ENCODE data around the gene MRPL20. TPM values are rescaled to one million over a fixed set of nuclear protein-coding genes. Genes with fewer than 3 reads are reported as not detected.
"Not testable (repeated sequence)": the region's sequence is repeated elsewhere in the genome, so short reads cannot be mapped to it uniquely, and the experiment has no call there.

Gene MRPL20
- total and polyA plus RNA-seq, 3 experiments from 2014 or later = 198 to 208 (median 206) TPM

DNA sequence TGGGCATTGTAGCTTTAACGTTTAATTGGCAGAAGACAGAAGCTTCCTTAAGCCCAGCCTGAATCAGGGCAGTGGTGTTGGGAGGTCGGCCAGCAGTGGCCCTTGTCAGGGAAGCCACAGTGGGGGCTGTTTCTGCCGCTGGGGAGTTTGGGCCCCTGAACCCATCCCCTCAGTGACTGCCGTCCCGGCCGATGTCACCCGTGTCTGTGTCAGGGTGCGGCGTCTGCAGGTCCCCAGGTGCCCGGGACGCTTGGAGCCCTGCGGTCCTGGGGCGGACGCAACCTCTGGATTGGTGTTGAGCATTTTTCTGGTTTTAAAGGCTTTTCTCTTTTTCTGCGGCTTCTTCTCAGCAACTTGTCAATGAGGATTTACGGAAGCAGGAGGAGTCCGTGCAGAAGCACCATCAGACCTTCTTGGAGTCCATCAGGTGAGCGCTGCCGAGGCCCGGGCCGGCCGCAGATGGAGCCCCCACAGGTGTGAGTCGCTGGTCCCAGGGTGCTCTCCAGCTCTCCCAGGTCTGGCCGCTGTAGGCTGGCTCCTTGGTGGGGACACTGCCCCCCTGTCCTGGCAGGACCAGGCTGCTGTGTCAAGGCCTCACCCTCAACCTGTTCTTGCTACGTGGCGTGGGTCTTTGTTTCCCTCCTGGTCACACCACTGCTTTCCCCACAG lies 44.7 kb upstream of the MRPL20 start:
- H3K9me3 Mint-ChIP-seq = no peaks in the 10 kb centered on the region
- H3K27me3 ChIP-seq (ENCODE audit: insufficient read depth, low read length, poor library complexity, severe bottlenecking) = no peaks in the 10 kb centered on the region
- no peak overlapping the region for H3K27ac Mint-ChIP-seq
- POLR2A ChIA-PET = no interaction called here
- H3K9me3 ChIP-seq (ENCODE audit: low read length) = no peaks in the 10 kb centered on the region
- H3K4me3 Mint-ChIP-seq = no peak overlapping the region
- H3K4me3 ChIP-seq (ENCODE audit: low read length) = no peak overlapping the region
- DNase-seq = peak in 1 of 5 donors; percentile 37
- H3K27ac ChIP-seq (ENCODE audit: low read depth, low read length) = no peak overlapping the region
- H3K4me1 Mint-ChIP-seq = no peaks in the 10 kb centered on the region
- CTCF ChIA-PET = interaction anchor here (1.5 kb wide), 1 partner anchor 11 kb away, joined by 3 read pairs; no protein-coding TSS in a partner anchor
- H3K36me3 ChIP-seq (ENCODE audit: insufficient read depth, low read length) = no peaks in the 10 kb centered on the region
- H3K4me1 ChIP-seq (ENCODE audit: insufficient read depth, low read length) = no peaks in the 10 kb centered on the region
- no peaks in the 10 kb centered on the region for H3K36me3 Mint-ChIP-seq
- H3K27me3 Mint-ChIP-seq = no peaks in the 10 kb centered on the region

DNA sequence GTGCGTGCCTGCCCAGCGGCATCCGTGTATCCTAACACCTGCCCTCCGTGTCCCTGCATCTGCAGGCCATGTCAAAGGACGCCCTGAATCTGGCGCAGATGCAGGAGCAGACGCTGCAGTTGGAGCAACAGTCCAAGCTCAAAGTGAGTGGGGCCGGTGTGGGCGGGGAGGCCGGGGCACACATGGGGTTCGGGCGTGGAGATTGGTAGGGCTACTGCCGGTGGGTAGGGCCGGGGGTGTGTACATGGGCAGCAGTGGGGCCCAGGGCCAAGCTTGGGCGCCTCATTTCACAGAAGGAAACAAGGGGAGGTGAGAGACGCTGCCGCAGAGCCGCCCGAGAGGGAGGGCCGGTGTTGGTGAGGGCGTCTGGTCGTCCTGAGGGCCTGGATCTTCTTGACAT lies 43.5 kb upstream of the MRPL20 start:
- H3K4me3 Mint-ChIP-seq; H3K27me3 Mint-ChIP-seq; H3K4me1 ChIP-seq (ENCODE audit: insufficient read depth, low read length); H3K9me3 Mint-ChIP-seq; H3K27ac Mint-ChIP-seq; H3K4me1 Mint-ChIP-seq; POLR2A ChIA-PET; H3K4me3 ChIP-seq (ENCODE audit: low read length); H3K9me3 ChIP-seq (ENCODE audit: low read length); H3K27me3 ChIP-seq (ENCODE audit: insufficient read depth, low read length, poor library complexity, severe bottlenecking); H3K36me3 Mint-ChIP-seq; H3K27ac ChIP-seq (ENCODE audit: low read depth, low read length); H3K36me3 ChIP-seq (ENCODE audit: insufficient read depth, low read length): not testable (repeated sequence)
- peak in 1 of 5 donors; percentile 44 for DNase-seq
- CTCF ChIA-PET = interaction anchor here (1.5 kb wide), 1 partner anchor 10 kb away, joined by 3 read pairs; no protein-coding TSS in a partner anchor

DNA sequence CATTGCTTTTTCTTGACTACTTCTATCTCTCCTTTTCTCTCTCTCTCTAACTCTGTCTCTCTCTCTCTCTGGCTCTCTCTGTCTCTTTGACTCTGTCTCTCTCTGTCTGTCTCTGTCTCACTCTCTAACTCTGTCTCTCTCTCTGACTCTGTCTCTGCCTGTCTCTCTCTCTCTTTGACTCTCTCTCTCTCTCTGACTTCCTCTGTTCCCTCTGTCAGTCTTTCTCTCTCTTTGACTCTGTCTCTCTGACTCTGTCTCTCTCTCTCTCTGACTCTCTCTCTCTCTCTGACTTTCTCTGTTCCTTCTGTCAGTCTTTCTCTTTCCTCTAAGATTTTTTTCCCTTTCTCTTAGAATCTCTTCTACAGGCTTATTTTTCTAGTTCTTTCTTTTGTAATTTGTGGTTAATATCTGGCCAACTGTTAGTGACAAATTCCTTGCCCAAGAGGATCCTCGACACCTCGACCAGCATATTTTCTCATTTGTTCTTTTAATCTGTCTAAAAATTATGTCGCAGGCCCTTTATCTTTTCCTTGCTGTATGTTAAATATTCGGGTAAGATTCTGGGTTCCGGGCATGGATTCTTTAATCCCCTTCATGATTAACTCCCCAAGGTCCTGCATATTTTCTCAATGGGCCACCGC lies 42.1 kb upstream of the MRPL20 start, which contains the start of gene ATAD3C:
TSS of gene ATAD3C (plus strand) at position 591 of the 641 bp plus-strand sequence. CDS start 995 bp downstream, outside the sequence.
- no peak for DNase-seq
- H3K4me1 ChIP-seq (ENCODE audit: insufficient read depth, low read length) = no peaks in the 10 kb centered on the region
- Mint-ChIP-seq H3K36me3 (no peaks in the 10 kb centered on the region), H3K27me3 (peaks cover 0 to 1% of the 10 kb centered on the region in 2 donors), H3K4me3 (no peak within 1 kb of the TSS), H3K4me1 (no peaks in the 10 kb centered on the region), H3K9me3 (no peaks in the 10 kb centered on the region), H3K27ac (no peak within 1 kb of the TSS)
- CTCF ChIA-PET = no interaction called here
- H3K27me3 ChIP-seq (ENCODE audit: insufficient read depth, low read length, poor library complexity, severe bottlenecking) = no peaks in the 10 kb centered on the region
- POLR2A ChIA-PET = no interaction called here
- H3K36me3 ChIP-seq (ENCODE audit: insufficient read depth, low read length) = no peaks in the 10 kb centered on the region
- no peaks in the 10 kb centered on the region for H3K9me3 ChIP-seq (ENCODE audit: low read length)
- H3K27ac ChIP-seq (ENCODE audit: low read depth, low read length) = no peak within 1 kb of the TSS
- no peak within 1 kb of the TSS for H3K4me3 ChIP-seq (ENCODE audit: low read length)

GRCh38 chr1:1446631-1447030 lies 39.5 kb upstream of the MRPL20 start:
- H3K36me3 ChIP-seq (ENCODE audit: insufficient read depth, low read length); H3K4me1 ChIP-seq (ENCODE audit: insufficient read depth, low read length); H3K9me3 Mint-ChIP-seq; H3K36me3 Mint-ChIP-seq; CTCF ChIA-PET; H3K4me1 Mint-ChIP-seq; H3K9me3 ChIP-seq (ENCODE audit: low read length); H3K4me3 ChIP-seq (ENCODE audit: low read length); H3K4me3 Mint-ChIP-seq; POLR2A ChIA-PET; H3K27ac ChIP-seq (ENCODE audit: low read depth, low read length); H3K27ac Mint-ChIP-seq; H3K27me3 ChIP-seq (ENCODE audit: insufficient read depth, low read length, poor library complexity, severe bottlenecking); DNase-seq; H3K27me3 Mint-ChIP-seq: not testable (repeated sequence)

- no peaks in the 10 kb centered on the region for H3K9me3 ChIP-seq (ENCODE audit: low read length)
- no peaks in the 10 kb centered on the region for H3K36me3 Mint-ChIP-seq
- DNase-seq = no peak
- H3K27ac Mint-ChIP-seq = peak overlapping the region in 1 of 8 donors; percentile 36
- POLR2A ChIA-PET = no interaction called here
- peaks cover 7 to 10% of the 10 kb centered on the region in 2 donors for H3K27me3 Mint-ChIP-seq
- H3K4me3 Mint-ChIP-seq = no peak overlapping the region
- H3K9me3 Mint-ChIP-seq = no peaks in the 10 kb centered on the region
- no peak overlapping the region for H3K27ac ChIP-seq (ENCODE audit: low read depth, low read length)
- H3K4me1 ChIP-seq (ENCODE audit: insufficient read depth, low read length) = peaks cover 7% of the 10 kb centered on the region
- no peak overlapping the region for H3K4me3 ChIP-seq (ENCODE audit: low read length)
- peaks cover 0 to 3% (median 0%) of the 10 kb centered on the region in 3 donors for H3K4me1 Mint-ChIP-seq
- CTCF ChIA-PET = interaction anchor here (1.1 to 2.0 kb wide), 3 partner anchors 15 to 51 kb away, joined by 3 to 8 read pairs (median 3); no protein-coding TSS in a partner anchor
- peaks cover 12% of the 10 kb centered on the region for H3K27me3 ChIP-seq (ENCODE audit: insufficient read depth, low read length, poor library complexity, severe bottlenecking)
- no peaks in the 10 kb centered on the region for H3K36me3 ChIP-seq (ENCODE audit: insufficient read depth, low read length)
Observed at GRCh38 chr1:1442069-1442770, 35.1 kb upstream of the MRPL20 start.

- CTCF ChIA-PET = interaction anchor here (0.6 to 2.0 kb wide), 13 partner anchors 10 to 210 kb away, joined by 3 to 8 read pairs (median 3); no protein-coding TSS in a partner anchor
- Mint-ChIP-seq H3K4me1 (peaks cover 0 to 5% (median 0%) of the 10 kb centered on the region in 3 donors), H3K4me3 (no peak overlapping the region), H3K36me3 (no peaks in the 10 kb centered on the region), H3K27me3 (peaks cover 7 to 13% of the 10 kb centered on the region in 2 donors), H3K27ac (no peak overlapping the region), H3K9me3 (no peaks in the 10 kb centered on the region)
- H3K9me3 ChIP-seq (ENCODE audit: low read length) = no peaks in the 10 kb centered on the region
- peaks cover 10% of the 10 kb centered on the region for H3K4me1 ChIP-seq (ENCODE audit: insufficient read depth, low read length)
- H3K27ac ChIP-seq (ENCODE audit: low read depth, low read length) = no peak overlapping the region
- no peak overlapping the region for H3K4me3 ChIP-seq (ENCODE audit: low read length)
- peak; percentile 22 to 64 (median 43) for DNase-seq
- H3K36me3 ChIP-seq (ENCODE audit: insufficient read depth, low read length) = no peaks in the 10 kb centered on the region
- POLR2A ChIA-PET = no interaction called here
- peaks cover 20% of the 10 kb centered on the region for H3K27me3 ChIP-seq (ENCODE audit: insufficient read depth, low read length, poor library complexity, severe bottlenecking)
Observed at GRCh38 chr1:1441002-1441888, 34.2 kb upstream of the MRPL20 start.

- Histone ChIP-seq H3K36me3 (ENCODE audit: insufficient read depth, low read length) (no peaks in the 10 kb centered on the region), H3K4me3 (ENCODE audit: low read length) (no peak overlapping the region), H3K27me3 (ENCODE audit: insufficient read depth, low read length, poor library complexity, severe bottlenecking) (peaks cover 24% of the 10 kb centered on the region), H3K9me3 (ENCODE audit: low read length) (no peaks in the 10 kb centered on the region), H3K4me1 (ENCODE audit: insufficient read depth, low read length) (peaks cover 14% of the 10 kb centered on the region), H3K27ac (ENCODE audit: low read depth, low read length) (no peak overlapping the region)
- H3K4me3 Mint-ChIP-seq = peak overlapping the region in 1 of 7 donors; percentile 63
- H3K36me3 Mint-ChIP-seq = no peaks in the 10 kb centered on the region
- peaks cover 7 to 14% of the 10 kb centered on the region in 2 donors for H3K27me3 Mint-ChIP-seq
- no peaks in the 10 kb centered on the region for H3K9me3 Mint-ChIP-seq
- peaks cover 0 to 7% (median 0%) of the 10 kb centered on the region in 3 donors for H3K4me1 Mint-ChIP-seq
- H3K27ac Mint-ChIP-seq = no peak overlapping the region
- ChIA-PET POLR2A (no interaction called here), CTCF (interaction anchor here (0.7 to 2.0 kb wide), 9 partner anchors 10 to 209 kb away, joined by 3 to 8 read pairs (median 5); no protein-coding TSS in a partner anchor)
- no peak for DNase-seq
Observed at GRCh38 chr1:1440262-1441001, 33.3 kb upstream of the MRPL20 start.

All from CD8-positive, alpha-beta memory T cell (primary cell).